ENCODE data around the gene AEBP2. TPM values are rescaled to one million over a fixed set of nuclear protein-coding genes. Genes with fewer than 3 reads are reported as not detected.
A peak's percentile ranks its signal among the peaks of the same experiment; 100 is the strongest.

Gene AEBP2
- total RNA-seq, 2 experiments from 2014 or later, result 42.9 to 44.8 TPM

- H3K4me3 Mint-ChIP-seq, result no peak overlapping the region
- no peaks in the 10 kb centered on the region for H3K4me1 Mint-ChIP-seq (ENCODE audit: low read depth)
- CTCF ChIA-PET, result interaction anchor here (1.5 kb wide), 1 partner anchor 17 kb away, joined by 3 read pairs; no protein-coding TSS in a partner anchor
- Histone ChIP-seq H3K4me1 (ENCODE audit: insufficient read depth, low read length) (no peaks in the 10 kb centered on the region), H3K4me3 (ENCODE audit: low read length) (no peak overlapping the region), H3K36me3 (ENCODE audit: insufficient read depth, low read length) (no peaks in the 10 kb centered on the region), H3K27ac (ENCODE audit: low read depth in 1 of 2, low read length in 2 of 2) (no peak overlapping the region), H3K27me3 (ENCODE audit: control insufficient read depth in 1 of 2, insufficient read depth in 2 of 2, low read length in 2 of 2) (no peaks in the 10 kb centered on the region), H3K9me3 (ENCODE audit: control insufficient read depth in 1 of 2, insufficient read depth in 1 of 2, low read length in 2 of 2) (no peaks in the 10 kb centered on the region)
- no peak for TF ChIP-seq CTCF (IDR thresholded peaks at IDR 0.05)
- H3K36me3 Mint-ChIP-seq (ENCODE audit: low read depth), result no peaks in the 10 kb centered on the region
- H3K27ac Mint-ChIP-seq, result no peak overlapping the region
- H3K27me3 Mint-ChIP-seq, result no peaks in the 10 kb centered on the region
- H3K9me3 Mint-ChIP-seq, result no peaks in the 10 kb centered on the region
- no peak for DNase-seq
- intact Hi-C loops (cut with DNase I, micrococcal nuclease), result no loop called here
- POLR2A ChIA-PET, result no interaction called here
- no peak for ATAC-seq (ENCODE audit: poor library complexity)
Observed at GRCh38 chr12:19415563-19415962, 23.7 kb upstream of the AEBP2 start.

GRCh38 chr12:19419086-19419485 lies 20.2 kb upstream of the AEBP2 start:
- TF ChIP-seq CTCF (IDR thresholded peaks at IDR 0.05), result no peak
- DNase-seq, result peak in 1 of 14 experiments; percentile 5
- Mint-ChIP-seq H3K4me1 (ENCODE audit: low read depth) (no peaks in the 10 kb centered on the region), H3K27me3 (no peaks in the 10 kb centered on the region), H3K9me3 (no peaks in the 10 kb centered on the region), H3K27ac (no peak overlapping the region), H3K36me3 (ENCODE audit: low read depth) (no peaks in the 10 kb centered on the region), H3K4me3 (no peak overlapping the region)
- Histone ChIP-seq H3K36me3 (ENCODE audit: insufficient read depth, low read length) (no peaks in the 10 kb centered on the region), H3K27ac (ENCODE audit: low read depth in 1 of 2, low read length in 2 of 2) (no peak overlapping the region), H3K9me3 (ENCODE audit: control insufficient read depth in 1 of 2, insufficient read depth in 1 of 2, low read length in 2 of 2) (no peaks in the 10 kb centered on the region), H3K4me1 (ENCODE audit: insufficient read depth, low read length) (no peaks in the 10 kb centered on the region), H3K4me3 (ENCODE audit: low read length) (no peak overlapping the region), H3K27me3 (ENCODE audit: control insufficient read depth in 1 of 2, insufficient read depth in 2 of 2, low read length in 2 of 2) (no peaks in the 10 kb centered on the region)
- intact Hi-C loops (cut with DNase I, micrococcal nuclease), result no loop called here
- no peak for ATAC-seq (ENCODE audit: poor library complexity)
- ChIA-PET CTCF (no interaction called here), POLR2A (no interaction called here)

GRCh38 chr12:19421503-19422282 lies 17.6 kb upstream of the AEBP2 start:
- Mint-ChIP-seq H3K4me1 (ENCODE audit: low read depth) (no peaks in the 10 kb centered on the region), H3K9me3 (no peaks in the 10 kb centered on the region), H3K4me3 (no peak overlapping the region), H3K27me3 (no peaks in the 10 kb centered on the region), H3K27ac (no peak overlapping the region), H3K36me3 (ENCODE audit: low read depth) (no peaks in the 10 kb centered on the region)
- CTCF ChIA-PET, result no interaction called here
- Histone ChIP-seq H3K27ac (ENCODE audit: low read depth in 1 of 2, low read length in 2 of 2) (no peak overlapping the region), H3K4me1 (ENCODE audit: insufficient read depth, low read length) (no peaks in the 10 kb centered on the region), H3K4me3 (ENCODE audit: low read length) (no peak overlapping the region), H3K9me3 (ENCODE audit: control insufficient read depth in 1 of 2, insufficient read depth in 1 of 2, low read length in 2 of 2) (peaks cover 0 to 3% of the 10 kb centered on the region in 2 experiments), H3K36me3 (ENCODE audit: insufficient read depth, low read length) (no peaks in the 10 kb centered on the region), H3K27me3 (ENCODE audit: control insufficient read depth in 1 of 2, insufficient read depth in 2 of 2, low read length in 2 of 2) (no peaks in the 10 kb centered on the region)
- ATAC-seq (ENCODE audit: poor library complexity) (no peak), DNase-seq (no peak)
- intact Hi-C loops (cut with DNase I, micrococcal nuclease), result no loop called here
- TF ChIP-seq CTCF (IDR thresholded peaks at IDR 0.05), result no peak
- POLR2A ChIA-PET, result no interaction called here

Data from CD4-positive, alpha-beta T cell (primary cell).